DLD1 (cell line): Measurements from ENCODE around the gene LKAAEAR1.

ENCODE experiments used
- in situ Hi-C: cut with HindIII; loops from 2 replicates; pipeline ENCODE4 v1.10.0; 2017; ENCODE audit warnings: low sequenced_read_pairs

The LKAAEAR1 gene

GRCh38 chr20:64053841-64054661 lies 30.1 kb downstream of the LKAAEAR1 start:
- in situ Hi-C loops, result no loop called here

- in situ Hi-C loops, result no loop called here
These were observed 31.0 kb downstream of the LKAAEAR1 start for GRCh38 chr20:64052987-64053840.

GRCh38 chr20:64052326-64052722 lies 31.9 kb downstream of the LKAAEAR1 start:
- in situ Hi-C loops, result no loop called here

- in situ Hi-C loops, result no loop called here
These were observed 32.5 kb downstream of the LKAAEAR1 start for GRCh38 chr20:64051561-64052325.

- in situ Hi-C loops, result no loop called here
These were observed 33.2 kb downstream of the LKAAEAR1 start for GRCh38 chr20:64051033-64051452.

- in situ Hi-C loops, result no loop called here
These were observed 33.8 kb downstream of the LKAAEAR1 start for GRCh38 chr20:64050261-64051032.

- in situ Hi-C loops, result no loop called here
These were observed 34.3 kb downstream of the LKAAEAR1 start for GRCh38 chr20:64049878-64050260.

- in situ Hi-C loops, result no loop called here
These were observed 34.9 kb downstream of the LKAAEAR1 start, which contains the start of gene SOX18 for GRCh38 chr20:64049060-64049877. Gene SOX18, minus strand, starts transcription at chr20:64049639. Its CDS starts 123 bp downstream, at chr20:64049516.

- in situ Hi-C loops, result no loop called here
These were observed 35.7 kb downstream of the LKAAEAR1 start for GRCh38 chr20:64048402-64049044.

- in situ Hi-C loops, result no loop called here
These were observed 36.2 kb downstream of the LKAAEAR1 start for GRCh38 chr20:64047968-64048401.

GRCh38 chr20:64047046-64047389 lies 37.2 kb downstream of the LKAAEAR1 start:
- in situ Hi-C loops, result no loop called here

- in situ Hi-C loops, result no loop called here
These were observed 38.7 kb downstream of the LKAAEAR1 start for GRCh38 chr20:64045346-64046011.

- in situ Hi-C loops, result no loop called here
These were observed 39.5 kb downstream of the LKAAEAR1 start for GRCh38 chr20:64044484-64045247.

GRCh38 chr20:64043768-64044167 lies 40.4 kb downstream of the LKAAEAR1 start:
- in situ Hi-C loops, result no loop called here

- in situ Hi-C loops, result no loop called here
These were observed 42.0 kb downstream of the LKAAEAR1 start for GRCh38 chr20:64042054-64042781.

GRCh38 chr20:64041781-64042053 lies 42.5 kb downstream of the LKAAEAR1 start:
- in situ Hi-C loops, result no loop called here

GRCh38 chr20:64041040-64041780 lies 43.0 kb downstream of the LKAAEAR1 start:
- in situ Hi-C loops, result no loop called here
